ENCODE measurements around the gene CIB4.

CIB4 gene

DNA sequence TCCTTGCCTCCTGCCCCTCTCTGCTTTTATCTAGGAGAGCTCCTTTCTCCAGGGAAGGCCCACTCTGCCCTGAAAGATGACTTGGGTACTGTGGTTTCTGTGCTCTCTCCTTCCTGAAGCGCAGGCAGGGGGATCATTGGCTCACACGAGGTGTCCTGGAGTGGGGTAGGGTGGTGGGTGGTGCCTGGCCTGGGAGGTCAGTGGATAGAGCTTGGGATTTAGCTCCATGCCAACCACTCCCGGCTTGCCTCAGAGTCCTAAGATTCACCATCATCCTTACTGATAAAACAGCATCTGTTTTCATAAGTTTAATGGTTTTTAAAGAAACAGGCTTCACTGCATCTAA, 63.1 kb downstream of the CIB4 start:
- no peaks in the 10 kb centered on the region for H3K36me3 ChIP-seq (ENCODE audit: control insufficient read depth, insufficient read depth, low read length)
- peaks cover 4% of the 10 kb centered on the region for H3K27me3 ChIP-seq (replicated peaks; ENCODE audit: control insufficient read depth, insufficient read depth, low read length, poor library complexity, severe bottlenecking)
- H3K27ac ChIP-seq (ENCODE audit: insufficient read depth, low read length, poor library complexity, severe bottlenecking) = no peak overlapping the region
- DNase-seq = no peak
- no peaks in the 10 kb centered on the region for H3K9me3 ChIP-seq (ENCODE audit: control insufficient read depth, low read length)
- no peak overlapping the region for H3K4me3 ChIP-seq (ENCODE audit: insufficient read depth, low read depth, low read length, poor library complexity, severe bottlenecking)
- no peaks in the 10 kb centered on the region for H3K4me1 ChIP-seq (ENCODE audit: control insufficient read depth, insufficient read depth, low read length, poor library complexity, severe bottlenecking)

GRCh38 chr2:26577442-26578112, 63.6 kb downstream of the CIB4 start:
- Histone ChIP-seq H3K4me3 (ENCODE audit: insufficient read depth, low read depth, low read length, poor library complexity, severe bottlenecking) (no peak overlapping the region), H3K36me3 (ENCODE audit: control insufficient read depth, insufficient read depth, low read length) (no peaks in the 10 kb centered on the region), H3K9me3 (ENCODE audit: control insufficient read depth, low read length) (no peaks in the 10 kb centered on the region), H3K27ac (ENCODE audit: insufficient read depth, low read length, poor library complexity, severe bottlenecking) (no peak overlapping the region), H3K27me3 (replicated peaks; ENCODE audit: control insufficient read depth, insufficient read depth, low read length, poor library complexity, severe bottlenecking) (peaks cover 4% of the 10 kb centered on the region), H3K4me1 (ENCODE audit: control insufficient read depth, insufficient read depth, low read length, poor library complexity, severe bottlenecking) (no peaks in the 10 kb centered on the region)
- peak in 2 of 3 donors; percentile 13 to 42 for DNase-seq

DNA sequence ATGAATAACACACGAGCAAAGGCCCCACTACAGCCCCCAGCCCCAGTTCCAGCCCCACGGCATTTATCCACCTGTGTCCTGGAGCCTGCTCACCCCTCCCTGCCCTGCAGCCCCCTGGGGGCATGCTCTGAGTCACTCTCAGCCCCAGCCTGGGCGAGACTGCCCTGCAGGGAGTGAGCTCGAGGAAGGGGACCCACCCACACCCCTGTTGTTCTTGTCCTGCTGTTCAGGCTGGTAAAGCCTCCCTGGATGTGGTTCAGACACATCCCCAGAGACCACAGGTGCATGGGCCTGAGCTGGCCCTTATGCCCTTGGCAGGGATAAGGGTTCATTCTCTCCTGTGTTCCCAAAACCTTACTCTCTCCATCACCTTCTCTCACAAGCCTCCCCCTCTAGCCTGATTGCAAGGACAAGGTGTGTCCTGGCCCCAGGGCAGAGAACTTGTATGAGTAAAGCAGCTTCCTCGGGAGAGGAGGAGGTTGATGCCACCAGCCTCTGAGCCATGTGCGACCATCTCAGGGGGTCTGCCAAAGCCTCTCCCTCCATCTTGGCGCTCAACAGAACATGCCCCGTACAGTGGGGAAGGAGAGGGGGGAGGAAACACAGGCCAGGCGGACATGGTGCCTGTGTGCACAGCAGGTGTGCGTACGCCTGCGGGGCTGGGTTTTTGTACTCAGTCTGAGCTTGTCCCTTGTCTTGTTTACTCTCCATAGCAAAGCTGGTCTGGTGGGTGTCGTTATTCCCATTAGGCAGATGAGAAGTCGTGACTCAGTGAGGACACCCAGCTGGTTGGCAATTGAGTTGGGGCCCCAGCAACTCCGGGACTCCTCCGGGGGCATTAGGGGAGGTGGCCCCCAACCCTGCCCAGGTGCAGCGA, 64.4 kb downstream of the CIB4 start:
- Histone ChIP-seq H3K36me3 (ENCODE audit: control insufficient read depth, insufficient read depth, low read length) (no peaks in the 10 kb centered on the region), H3K4me1 (ENCODE audit: control insufficient read depth, insufficient read depth, low read length, poor library complexity, severe bottlenecking) (no peaks in the 10 kb centered on the region), H3K4me3 (ENCODE audit: insufficient read depth, low read depth, low read length, poor library complexity, severe bottlenecking) (no peak overlapping the region), H3K9me3 (ENCODE audit: control insufficient read depth, low read length) (no peaks in the 10 kb centered on the region), H3K27ac (ENCODE audit: insufficient read depth, low read length, poor library complexity, severe bottlenecking) (no peak overlapping the region), H3K27me3 (replicated peaks; ENCODE audit: control insufficient read depth, insufficient read depth, low read length, poor library complexity, severe bottlenecking) (peaks cover 4% of the 10 kb centered on the region)
- DNase-seq = no peak

GRCh38 chr2:26575836-26576564, 65.2 kb downstream of the CIB4 start:
- no peak overlapping the region for H3K27ac ChIP-seq (ENCODE audit: insufficient read depth, low read length, poor library complexity, severe bottlenecking)
- no peaks in the 10 kb centered on the region for H3K36me3 ChIP-seq (ENCODE audit: control insufficient read depth, insufficient read depth, low read length)
- peaks cover 4% of the 10 kb centered on the region for H3K27me3 ChIP-seq (replicated peaks; ENCODE audit: control insufficient read depth, insufficient read depth, low read length, poor library complexity, severe bottlenecking)
- H3K4me1 ChIP-seq (ENCODE audit: control insufficient read depth, insufficient read depth, low read length, poor library complexity, severe bottlenecking) = no peaks in the 10 kb centered on the region
- no peak overlapping the region for H3K4me3 ChIP-seq (ENCODE audit: insufficient read depth, low read depth, low read length, poor library complexity, severe bottlenecking)
- no peak for DNase-seq
- no peaks in the 10 kb centered on the region for H3K9me3 ChIP-seq (ENCODE audit: control insufficient read depth, low read length)

GRCh38 chr2:26574900-26575560, 66.1 kb downstream of the CIB4 start:
- DNase-seq = no peak

DNA sequence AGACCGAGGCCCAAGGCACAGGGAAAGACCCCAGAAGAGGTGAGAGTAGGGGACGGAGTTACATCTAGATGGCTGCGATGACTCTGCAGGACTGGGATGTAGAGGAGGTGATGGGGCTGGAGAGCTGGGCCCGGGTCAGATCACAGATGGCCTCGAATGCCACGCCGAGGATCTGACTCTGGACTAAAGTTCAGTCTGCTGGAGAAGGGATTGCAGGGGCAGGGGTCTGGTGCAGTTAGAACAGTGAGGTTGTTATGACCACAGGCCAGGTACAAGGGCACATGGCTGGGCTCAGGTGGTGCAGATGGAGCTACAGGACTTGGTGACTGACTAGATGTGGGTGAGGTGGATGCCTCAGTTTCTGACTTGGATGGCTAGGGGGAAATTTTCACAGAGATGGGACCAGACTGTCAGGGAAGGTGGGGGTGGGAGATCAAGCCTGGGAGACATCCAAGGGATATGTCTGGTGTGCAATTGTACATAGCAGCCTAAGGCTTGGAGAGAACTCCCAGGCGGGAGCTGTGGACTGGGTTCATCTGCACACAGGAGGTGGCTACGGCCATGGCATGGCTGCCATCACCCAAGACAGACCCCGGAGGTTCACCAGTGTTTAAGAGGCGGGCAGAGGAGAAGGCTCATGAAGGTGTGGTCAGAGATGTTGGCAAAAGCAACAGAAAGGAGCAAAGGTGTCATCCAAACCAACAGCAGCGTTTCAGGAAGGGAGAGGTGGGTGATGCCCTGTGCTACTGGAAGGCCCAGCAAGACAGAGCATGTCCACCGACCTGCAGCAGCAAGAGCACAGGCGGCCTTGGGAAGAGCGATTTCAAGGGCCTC, 66.9 kb downstream of the CIB4 start:
- no peaks in the 10 kb centered on the region for H3K36me3 ChIP-seq (ENCODE audit: control insufficient read depth, insufficient read depth, low read length)
- H3K27me3 ChIP-seq (replicated peaks; ENCODE audit: control insufficient read depth, insufficient read depth, low read length, poor library complexity, severe bottlenecking) = peaks cover 4% of the 10 kb centered on the region
- no peak for DNase-seq
- no peak overlapping the region for H3K27ac ChIP-seq (ENCODE audit: insufficient read depth, low read length, poor library complexity, severe bottlenecking)
- no peaks in the 10 kb centered on the region for H3K4me1 ChIP-seq (ENCODE audit: control insufficient read depth, insufficient read depth, low read length, poor library complexity, severe bottlenecking)
- H3K4me3 ChIP-seq (ENCODE audit: insufficient read depth, low read depth, low read length, poor library complexity, severe bottlenecking) = no peak overlapping the region
- no peaks in the 10 kb centered on the region for H3K9me3 ChIP-seq (ENCODE audit: control insufficient read depth, low read length)

More at GRCh38 chr2:26574900-26575560, 66.1 kb downstream of the CIB4 start:
- Histone ChIP-seq H3K9me3 (ENCODE audit: control insufficient read depth, low read length) (no peaks in the 10 kb centered on the region), H3K27ac (ENCODE audit: insufficient read depth, low read length, poor library complexity, severe bottlenecking) (no peak overlapping the region), H3K4me1 (ENCODE audit: control insufficient read depth, insufficient read depth, low read length, poor library complexity, severe bottlenecking) (no peaks in the 10 kb centered on the region), H3K36me3 (ENCODE audit: control insufficient read depth, insufficient read depth, low read length) (no peaks in the 10 kb centered on the region), H3K27me3 (replicated peaks; ENCODE audit: control insufficient read depth, insufficient read depth, low read length, poor library complexity, severe bottlenecking) (peaks cover 4% of the 10 kb centered on the region), H3K4me3 (ENCODE audit: insufficient read depth, low read depth, low read length, poor library complexity, severe bottlenecking) (no peak overlapping the region)

- H3K9me3 ChIP-seq (ENCODE audit: control insufficient read depth, low read length) = no peaks in the 10 kb centered on the region
These were observed 67.8 kb downstream of the CIB4 start for GRCh38 chr2:26573241-26573925.

DNA sequence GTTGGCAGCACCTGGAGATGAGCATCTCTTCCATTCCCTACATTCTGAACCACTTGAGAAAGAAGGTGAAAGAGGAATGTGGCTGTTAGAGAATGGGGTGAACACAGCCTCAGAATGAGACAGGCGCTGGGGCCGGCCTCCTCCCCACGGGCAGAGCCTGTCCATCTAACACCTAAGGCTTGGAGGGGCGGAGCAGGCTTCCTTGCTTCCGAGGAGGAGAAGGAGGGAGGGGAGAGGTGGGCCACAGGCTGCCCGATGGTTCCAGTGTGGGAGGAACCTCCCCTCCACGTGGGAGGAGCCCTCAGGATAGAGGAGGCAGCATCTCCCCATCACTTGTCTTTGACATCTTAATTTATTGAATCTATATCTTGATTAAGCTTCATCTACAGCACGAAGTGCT, 68.6 kb downstream of the CIB4 start:
- no peak for DNase-seq
- no peaks in the 10 kb centered on the region for H3K27me3 ChIP-seq (replicated peaks; ENCODE audit: control insufficient read depth, insufficient read depth, low read length, poor library complexity, severe bottlenecking)
- no peak overlapping the region for H3K4me3 ChIP-seq (ENCODE audit: insufficient read depth, low read depth, low read length, poor library complexity, severe bottlenecking)
- H3K36me3 ChIP-seq (ENCODE audit: control insufficient read depth, insufficient read depth, low read length) = no peaks in the 10 kb centered on the region
- no peak overlapping the region for H3K27ac ChIP-seq (ENCODE audit: insufficient read depth, low read length, poor library complexity, severe bottlenecking)
- no peaks in the 10 kb centered on the region for H3K4me1 ChIP-seq (ENCODE audit: control insufficient read depth, insufficient read depth, low read length, poor library complexity, severe bottlenecking)
- H3K9me3 ChIP-seq (ENCODE audit: control insufficient read depth, low read length) = no peaks in the 10 kb centered on the region

More at GRCh38 chr2:26573241-26573925, 67.8 kb downstream of the CIB4 start:
- H3K27ac ChIP-seq (ENCODE audit: insufficient read depth, low read length, poor library complexity, severe bottlenecking) = no peak overlapping the region
- peaks cover 4% of the 10 kb centered on the region for H3K27me3 ChIP-seq (replicated peaks; ENCODE audit: control insufficient read depth, insufficient read depth, low read length, poor library complexity, severe bottlenecking)
- H3K36me3 ChIP-seq (ENCODE audit: control insufficient read depth, insufficient read depth, low read length) = no peaks in the 10 kb centered on the region
- H3K4me1 ChIP-seq (ENCODE audit: control insufficient read depth, insufficient read depth, low read length, poor library complexity, severe bottlenecking) = no peaks in the 10 kb centered on the region
- no peak overlapping the region for H3K4me3 ChIP-seq (ENCODE audit: insufficient read depth, low read depth, low read length, poor library complexity, severe bottlenecking)
- no peak for DNase-seq

- H3K27ac ChIP-seq (ENCODE audit: insufficient read depth, low read length, poor library complexity, severe bottlenecking) = no peak overlapping the region
- no peak for DNase-seq
- H3K4me3 ChIP-seq (ENCODE audit: insufficient read depth, low read depth, low read length, poor library complexity, severe bottlenecking) = no peak overlapping the region
- no peaks in the 10 kb centered on the region for H3K27me3 ChIP-seq (replicated peaks; ENCODE audit: control insufficient read depth, insufficient read depth, low read length, poor library complexity, severe bottlenecking)
- H3K36me3 ChIP-seq (ENCODE audit: control insufficient read depth, insufficient read depth, low read length) = no peaks in the 10 kb centered on the region
- no peaks in the 10 kb centered on the region for H3K4me1 ChIP-seq (ENCODE audit: control insufficient read depth, insufficient read depth, low read length, poor library complexity, severe bottlenecking)
- H3K9me3 ChIP-seq (ENCODE audit: control insufficient read depth, low read length) = no peaks in the 10 kb centered on the region
These were observed 69.8 kb downstream of the CIB4 start for GRCh38 chr2:26571316-26571715.
